ENCODE data around the gene ATP7B.
"Not testable (repeated sequence)": the region's sequence is repeated elsewhere in the genome, so short reads cannot be mapped to it uniquely, and the experiment has no call there.

ATP7B gene

GRCh38 chr13:52010890-52011631 lies at the start of gene ATP7B:
TSS of gene ATP7B (minus strand) at chr13:52011450. CDS start at chr13:52011337, 113 bp downstream.
- CTCF ChIA-PET = interaction anchor here (1.0 kb wide), 1 partner anchor 117 kb away, joined by 3 read pairs; no protein-coding TSS in a partner anchor
- peak within 1 kb of the TSS; percentile 89 for H3K27ac Mint-ChIP-seq
- peak; percentile 24 for DNase-seq

DNA sequence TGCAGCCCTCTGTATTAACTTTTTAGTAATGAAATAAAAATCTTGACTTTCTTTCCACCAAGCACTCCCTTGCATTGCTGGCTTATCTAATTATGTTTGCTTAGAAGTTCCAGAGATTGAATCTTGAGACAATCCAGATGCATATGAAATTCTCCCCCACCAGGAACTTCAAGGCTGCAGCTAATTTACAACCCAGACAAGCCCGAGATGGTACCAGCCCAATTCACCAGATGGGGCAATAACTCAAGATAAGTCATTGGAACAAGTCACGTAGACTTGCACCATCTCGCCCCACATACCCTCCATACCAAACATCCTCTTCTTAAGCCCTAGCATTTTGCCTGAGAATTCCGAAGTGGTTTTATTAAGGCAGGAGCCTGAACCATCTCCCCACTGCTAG lies 42.2 kb upstream of the ATP7B start:
- H3K36me3 Mint-ChIP-seq = no peaks in the 10 kb centered on the region
- H3K4me3 Mint-ChIP-seq = no peak overlapping the region
- no peaks in the 10 kb centered on the region for H3K4me1 Mint-ChIP-seq
- CTCF ChIA-PET = no interaction called here
- H3K27me3 Mint-ChIP-seq = no peaks in the 10 kb centered on the region
- no peaks in the 10 kb centered on the region for H3K9me3 Mint-ChIP-seq
- H3K27ac Mint-ChIP-seq = no peak overlapping the region
- no peak for DNase-seq

More at GRCh38 chr13:52010890-52011631, at the start of gene ATP7B:
- Mint-ChIP-seq H3K9me3 (no peaks in the 10 kb centered on the region), H3K36me3 (peaks cover 5% of the 10 kb centered on the region), H3K4me1 (peaks cover 18% of the 10 kb centered on the region), H3K4me3 (peak within 1 kb of the TSS; percentile 98), H3K27me3 (peaks cover 54% of the 10 kb centered on the region)

DNA sequence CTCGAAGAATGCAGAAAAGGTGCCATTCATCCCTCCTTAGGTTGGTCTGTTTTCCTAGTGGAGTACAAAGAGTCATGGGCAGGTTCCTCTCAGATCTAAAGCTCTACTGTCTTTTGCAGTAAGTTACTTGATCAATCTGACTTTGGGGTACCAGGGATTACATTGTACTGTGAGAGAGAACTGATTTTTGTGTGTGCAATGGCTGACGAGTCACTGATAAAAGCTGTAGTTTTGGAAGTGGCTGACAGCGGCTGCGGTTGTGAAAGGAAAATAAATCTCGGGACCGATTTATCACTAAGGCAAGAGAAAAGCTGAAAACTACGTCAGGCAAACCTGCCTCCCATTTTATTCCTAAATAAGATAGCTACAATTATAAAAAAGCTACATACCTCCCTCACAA lies 40.1 kb upstream of the ATP7B start:
- Mint-ChIP-seq H3K4me3 (no peak overlapping the region), H3K9me3 (no peaks in the 10 kb centered on the region), H3K27ac (no peak overlapping the region), H3K4me1 (no peaks in the 10 kb centered on the region), H3K27me3 (no peaks in the 10 kb centered on the region), H3K36me3 (no peaks in the 10 kb centered on the region)
- DNase-seq = no peak
- CTCF ChIA-PET = interaction anchor here (0.6 kb wide), 1 partner anchor 155 kb away, joined by 3 read pairs; no protein-coding TSS in a partner anchor

- Mint-ChIP-seq H3K27ac (no peak overlapping the region), H3K4me1 (no peaks in the 10 kb centered on the region), H3K9me3 (peaks cover 2% of the 10 kb centered on the region), H3K27me3 (no peaks in the 10 kb centered on the region), H3K36me3 (no peaks in the 10 kb centered on the region), H3K4me3 (no peak overlapping the region)
- CTCF ChIA-PET = no interaction called here
- DNase-seq = no peak
Observed at GRCh38 chr13:52048516-52048915, 37.3 kb upstream of the ATP7B start.

DNA sequence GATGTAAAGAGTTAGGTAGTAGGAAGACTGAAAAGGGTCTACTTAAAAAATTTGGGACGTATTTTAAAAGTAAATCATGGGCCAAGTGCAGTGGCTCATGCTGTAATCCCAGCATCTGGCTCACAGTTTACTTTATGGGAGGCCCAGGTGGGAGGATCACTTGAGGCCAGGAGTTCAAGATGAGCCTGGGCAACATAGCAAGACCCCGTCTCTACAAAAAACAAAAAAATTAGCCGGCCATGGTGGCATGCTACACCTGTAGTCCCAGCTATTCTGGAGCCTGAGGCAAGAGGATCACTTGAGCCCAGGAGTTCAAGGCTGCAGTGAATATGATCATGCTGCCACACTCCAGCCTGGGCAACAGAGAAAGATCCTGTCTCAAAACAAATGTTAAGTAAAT lies 36.2 kb upstream of the ATP7B start:
- H3K4me3 Mint-ChIP-seq = no peak overlapping the region
- H3K4me1 Mint-ChIP-seq = no peaks in the 10 kb centered on the region
- no peak overlapping the region for H3K27ac Mint-ChIP-seq
- no peaks in the 10 kb centered on the region for H3K36me3 Mint-ChIP-seq
- no peaks in the 10 kb centered on the region for H3K27me3 Mint-ChIP-seq
- CTCF ChIA-PET = no interaction called here
- H3K9me3 Mint-ChIP-seq = peaks cover 2% of the 10 kb centered on the region
- no peak for DNase-seq

- CTCF ChIA-PET = no interaction called here
- H3K27ac Mint-ChIP-seq = no peak overlapping the region
- peaks cover 5% of the 10 kb centered on the region for H3K9me3 Mint-ChIP-seq
- H3K4me3 Mint-ChIP-seq = no peak overlapping the region
- DNase-seq = no peak
- H3K27me3 Mint-ChIP-seq = no peaks in the 10 kb centered on the region
- no peaks in the 10 kb centered on the region for H3K4me1 Mint-ChIP-seq
- H3K36me3 Mint-ChIP-seq = no peaks in the 10 kb centered on the region
Observed at GRCh38 chr13:52043675-52044074, 32.4 kb upstream of the ATP7B start.

DNA sequence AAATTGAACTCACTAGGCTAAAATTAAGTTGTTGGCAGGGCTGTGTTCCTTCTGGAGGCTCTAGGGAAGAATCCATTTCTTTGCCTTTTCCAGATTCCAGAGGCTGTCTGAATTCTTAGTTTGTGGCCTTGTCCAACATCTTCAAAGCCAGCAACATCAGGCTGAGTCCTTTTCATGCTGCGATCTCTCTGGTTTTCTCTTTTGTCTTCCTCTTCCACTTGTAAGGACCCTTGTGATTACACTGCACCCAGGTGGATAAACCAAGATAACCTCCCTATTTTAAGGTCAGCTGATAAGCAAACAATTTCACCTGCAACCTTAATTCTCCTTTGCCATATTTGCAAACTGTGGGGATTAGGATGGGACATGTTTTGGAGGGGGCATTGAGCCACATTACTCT lies 24.8 kb upstream of the ATP7B start:
- no peak overlapping the region for H3K4me3 Mint-ChIP-seq
- peaks cover 4% of the 10 kb centered on the region for H3K9me3 Mint-ChIP-seq
- no peak overlapping the region for H3K27ac Mint-ChIP-seq
- no peak for DNase-seq
- CTCF ChIA-PET = no interaction called here
- no peaks in the 10 kb centered on the region for H3K27me3 Mint-ChIP-seq
- no peaks in the 10 kb centered on the region for H3K4me1 Mint-ChIP-seq
- no peaks in the 10 kb centered on the region for H3K36me3 Mint-ChIP-seq

GRCh38 chr13:52034616-52035226 lies 23.5 kb upstream of the ATP7B start:
- Mint-ChIP-seq H3K9me3 (peaks cover 6% of the 10 kb centered on the region), H3K27ac (no peak overlapping the region), H3K36me3 (peaks cover 5% of the 10 kb centered on the region), H3K4me1 (no peaks in the 10 kb centered on the region), H3K4me3 (no peak overlapping the region), H3K27me3 (no peaks in the 10 kb centered on the region)
- CTCF ChIA-PET = no interaction called here
- DNase-seq = no peak

DNA sequence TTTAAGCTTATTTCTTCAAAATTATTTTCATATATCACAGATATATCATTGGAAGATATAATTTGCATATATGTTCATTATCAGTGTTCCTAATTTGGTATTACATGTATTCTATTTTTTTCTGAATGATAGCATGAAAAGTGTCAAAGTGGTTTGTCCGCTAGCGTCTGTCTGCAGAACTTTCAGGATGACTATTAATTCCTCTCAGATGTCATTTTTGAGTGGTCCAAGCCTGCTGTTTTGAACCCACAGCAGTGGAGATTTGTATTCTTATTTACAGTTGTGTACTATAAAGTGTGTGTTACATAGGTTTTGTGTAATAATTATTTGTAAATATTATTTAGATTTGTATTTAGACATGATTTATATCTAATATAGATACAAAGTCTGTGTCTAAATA lies 21.8 kb upstream of the ATP7B start:
- DNase-seq = no peak
- H3K27ac Mint-ChIP-seq = no peak overlapping the region
- CTCF ChIA-PET = no interaction called here
- no peaks in the 10 kb centered on the region for H3K4me1 Mint-ChIP-seq
- H3K27me3 Mint-ChIP-seq = no peaks in the 10 kb centered on the region
- peaks cover 10% of the 10 kb centered on the region for H3K9me3 Mint-ChIP-seq
- no peak overlapping the region for H3K4me3 Mint-ChIP-seq
- peaks cover 21% of the 10 kb centered on the region for H3K36me3 Mint-ChIP-seq

- CTCF ChIA-PET = interaction anchor here (0.6 kb wide), 1 partner anchor 20 kb away, joined by 4 read pairs; no protein-coding TSS in a partner anchor
- DNase-seq, H3K27me3 Mint-ChIP-seq, H3K4me1 Mint-ChIP-seq, H3K4me3 Mint-ChIP-seq, H3K27ac Mint-ChIP-seq: not testable (repeated sequence)
- Mint-ChIP-seq H3K9me3 (peaks cover 14% of the 10 kb centered on the region), H3K36me3 (peaks cover 43% of the 10 kb centered on the region)
Observed at GRCh38 chr13:52030401-52030800, 19.2 kb upstream of the ATP7B start.

GRCh38 chr13:52029569-52029968 lies 18.3 kb upstream of the ATP7B start:
- Mint-ChIP-seq H3K4me3 (no peak overlapping the region), H3K36me3 (peaks cover 51% of the 10 kb centered on the region), H3K27me3 (no peaks in the 10 kb centered on the region), H3K27ac (no peak overlapping the region), H3K9me3 (peaks cover 14% of the 10 kb centered on the region), H3K4me1 (no peaks in the 10 kb centered on the region)
- CTCF ChIA-PET = no interaction called here
- no peak for DNase-seq

DNA sequence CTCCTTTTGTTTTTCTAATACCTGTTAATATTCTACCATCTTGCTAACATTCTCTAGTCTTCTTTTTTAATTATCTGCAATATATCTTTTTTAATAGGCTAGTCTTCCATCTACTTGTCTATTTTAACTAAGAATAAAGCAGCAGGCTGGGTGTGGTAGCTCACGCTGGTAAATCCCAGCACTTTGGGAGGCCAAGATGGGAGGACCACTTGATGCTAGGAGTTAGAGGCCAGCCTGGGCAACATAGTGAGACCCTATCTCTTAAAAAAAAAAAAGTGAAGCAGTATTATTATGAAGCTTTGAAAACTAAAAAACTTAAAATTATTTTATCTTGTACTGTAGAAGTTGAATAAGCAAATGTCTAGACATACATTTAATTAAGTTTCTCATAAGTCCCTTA lies 16.6 kb upstream of the ATP7B start:
- no peaks in the 10 kb centered on the region for H3K27me3 Mint-ChIP-seq
- no peak for DNase-seq
- no peak overlapping the region for H3K27ac Mint-ChIP-seq
- H3K4me3 Mint-ChIP-seq = no peak overlapping the region
- H3K36me3 Mint-ChIP-seq = peaks cover 60% of the 10 kb centered on the region
- H3K4me1 Mint-ChIP-seq = no peaks in the 10 kb centered on the region
- peaks cover 14% of the 10 kb centered on the region for H3K9me3 Mint-ChIP-seq
- CTCF ChIA-PET = interaction anchor here (1.2 kb wide), 1 partner anchor 99 kb away, joined by 3 read pairs; no protein-coding TSS in a partner anchor

GRCh38 chr13:52026246-52026626 lies 15.0 kb upstream of the ATP7B start:
- Mint-ChIP-seq H3K27me3 (no peaks in the 10 kb centered on the region), H3K4me1 (no peaks in the 10 kb centered on the region), H3K36me3 (peaks cover 67% of the 10 kb centered on the region), H3K4me3 (no peak overlapping the region), H3K9me3 (peaks cover 14% of the 10 kb centered on the region), H3K27ac (no peak overlapping the region)
- CTCF ChIA-PET = no interaction called here
- no peak for DNase-seq

- no peaks in the 10 kb centered on the region for H3K27me3 Mint-ChIP-seq
- H3K27ac Mint-ChIP-seq = no peak overlapping the region
- H3K4me3 Mint-ChIP-seq = no peak overlapping the region
- H3K9me3 Mint-ChIP-seq = peaks cover 14% of the 10 kb centered on the region
- H3K36me3 Mint-ChIP-seq = peaks cover 68% of the 10 kb centered on the region
- no peaks in the 10 kb centered on the region for H3K4me1 Mint-ChIP-seq
- CTCF ChIA-PET = no interaction called here
- no peak for DNase-seq
Observed at GRCh38 chr13:52025475-52026245, 14.4 kb upstream of the ATP7B start.
